NAMALWA (cell line): ENCODE measurements around the gene TNFAIP8L2.
"Not testable (repeated sequence)": the region's sequence is repeated elsewhere in the genome, so short reads cannot be mapped to it uniquely, and the experiment has no call there.

ENCODE experiments used
- DNase-seq: peaks from one replicate; pipeline ENCODE4 v3.0.0-alpha.2; 2015; ENCODE audit warnings: low spot score

TNFAIP8L2 gene

GRCh38 chr1:151189637-151190445, 33.4 kb downstream of the TNFAIP8L2 start, which contains the start of gene VPS72:
TSS of gene VPS72 (minus strand) at chr1:151190197. CDS start at chr1:151190121, 76 bp downstream.
- DNase-seq, result peak; percentile 98

- no peak for DNase-seq
These were observed 35.6 kb downstream of the TNFAIP8L2 start for GRCh38 chr1:151192047-151192446.

GRCh38 chr1:151193304-151193703, 36.9 kb downstream of the TNFAIP8L2 start:
- DNase-seq, result no peak

- DNase-seq, result no peak
These were observed 37.4 kb downstream of the TNFAIP8L2 start for GRCh38 chr1:151193856-151194255.

GRCh38 chr1:151194894-151195594, 38.6 kb downstream of the TNFAIP8L2 start:
- DNase-seq, result not testable (repeated sequence)

GRCh38 chr1:151196292-151196800, 39.9 kb downstream of the TNFAIP8L2 start:
- DNase-seq, result peak; percentile 90

GRCh38 chr1:151197863-151198253, 41.4 kb downstream of the TNFAIP8L2 start:
- no peak for DNase-seq

- peak; percentile 99 for DNase-seq
These were observed 42.0 kb downstream of the TNFAIP8L2 start, which contains the start of gene PIP5K1A for GRCh38 chr1:151198254-151199127. TSS of gene PIP5K1A (plus strand) at chr1:151198552. CDS start at chr1:151198997, 445 bp downstream.

GRCh38 chr1:151199873-151200581, 43.6 kb downstream of the TNFAIP8L2 start:
- peak; percentile 30 for DNase-seq

GRCh38 chr1:151205381-151205965, 49.0 kb downstream of the TNFAIP8L2 start:
- not testable (repeated sequence) for DNase-seq
